ENCODE data around the gene TRIM41.
"Not testable (repeated sequence)": the region's sequence is repeated elsewhere in the genome, so short reads cannot be mapped to it uniquely, and the experiment has no call there.

The TRIM41 gene

GRCh38 chr5:181207214-181207959 lies 15.7 kb upstream of the TRIM41 start:
- TF ChIP-seq POLR2AphosphoS5 (IDR thresholded peaks at IDR 0.05; ENCODE audit: low read depth) (no peak), CTCF (IDR thresholded peaks at IDR 0.05; ENCODE audit: insufficient read depth, low read length) (no peak), GABPA (IDR thresholded peaks at IDR 0.05; ENCODE audit: low read depth) (no peak), REST (IDR thresholded peaks at IDR 0.05; ENCODE audit: insufficient replicate concordance, low read depth) (no peak), SPI1 (IDR thresholded peaks at IDR 0.05; ENCODE audit: borderline replicate concordance, low read depth) (no peak)
- H3K27ac ChIP-seq (replicated peaks), result peak overlapping the region; percentile 43
- peak; percentile 64 to 85 for DNase-seq (ENCODE audit: low read depth in 1 of 2, low spot score in 1 of 2)

DNA sequence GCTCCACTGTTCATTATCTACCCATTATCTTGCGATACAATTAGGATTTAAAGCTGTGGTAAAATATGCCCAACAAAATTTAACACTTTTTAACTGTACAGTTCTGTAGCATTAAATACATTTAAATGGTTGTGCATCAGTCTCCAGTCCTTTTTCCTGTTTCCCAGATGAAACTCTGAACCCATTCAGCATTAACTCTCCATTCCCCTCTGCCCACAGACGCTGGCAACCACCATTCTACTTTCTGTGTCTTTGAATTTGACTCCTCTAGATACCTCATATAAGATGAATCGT lies 15.2 kb upstream of the TRIM41 start:
- TF ChIP-seq REST (IDR thresholded peaks at IDR 0.05; ENCODE audit: insufficient replicate concordance, low read depth) (no peak), CTCF (IDR thresholded peaks at IDR 0.05; ENCODE audit: insufficient read depth, low read length) (no peak), GABPA (IDR thresholded peaks at IDR 0.05; ENCODE audit: low read depth) (no peak), POLR2AphosphoS5 (IDR thresholded peaks at IDR 0.05; ENCODE audit: low read depth) (no peak), SPI1 (IDR thresholded peaks at IDR 0.05; ENCODE audit: borderline replicate concordance, low read depth) (no peak)
- peaks cover 13% of the 10 kb centered on the region for H3K27me3 ChIP-seq (ENCODE audit: insufficient read depth, poor library complexity, severe bottlenecking)
- DNase-seq (ENCODE audit: low read depth in 1 of 2, low spot score in 1 of 2), result no peak
- H3K27ac ChIP-seq (replicated peaks), result no peak overlapping the region
- peak overlapping the region; percentile 50; the same call in 1 of the 2 replicates for H3K4me3 ChIP-seq (replicated peaks; ENCODE audit: insufficient read depth, low read length)

More at GRCh38 chr5:181207214-181207959, 15.7 kb upstream of the TRIM41 start:
- H3K27me3 ChIP-seq (ENCODE audit: insufficient read depth, poor library complexity, severe bottlenecking), result peaks cover 13% of the 10 kb centered on the region
- peak overlapping the region; percentile 50 for H3K4me3 ChIP-seq (replicated peaks; ENCODE audit: insufficient read depth, low read length)

DNA sequence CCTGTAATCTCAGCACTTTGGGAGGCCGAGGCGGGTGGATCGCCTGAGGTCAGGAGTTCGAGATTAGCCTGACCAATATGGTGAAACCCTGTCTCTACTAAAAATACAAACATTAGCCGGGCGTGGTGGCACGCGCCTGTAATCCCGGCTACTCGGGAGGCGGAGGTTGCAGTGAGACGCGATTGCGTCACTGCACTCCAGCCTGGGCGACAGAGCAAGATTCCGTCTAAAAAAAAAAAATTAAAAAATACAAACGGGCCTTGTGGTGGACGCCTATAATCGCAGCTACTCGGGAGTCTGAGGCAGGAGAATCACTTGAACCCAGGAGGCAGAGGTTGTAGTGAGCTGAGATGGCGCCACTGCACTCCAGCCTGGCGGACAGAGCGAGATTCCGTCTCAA lies 14.1 kb upstream of the TRIM41 start:
- not testable (repeated sequence) for DNase-seq (ENCODE audit: low read depth in 1 of 2, low spot score in 1 of 2); H3K27ac ChIP-seq (replicated peaks); H3K4me3 ChIP-seq (replicated peaks; ENCODE audit: insufficient read depth, low read length)
- peaks cover 13% of the 10 kb centered on the region for H3K27me3 ChIP-seq (ENCODE audit: insufficient read depth, poor library complexity, severe bottlenecking)

DNA sequence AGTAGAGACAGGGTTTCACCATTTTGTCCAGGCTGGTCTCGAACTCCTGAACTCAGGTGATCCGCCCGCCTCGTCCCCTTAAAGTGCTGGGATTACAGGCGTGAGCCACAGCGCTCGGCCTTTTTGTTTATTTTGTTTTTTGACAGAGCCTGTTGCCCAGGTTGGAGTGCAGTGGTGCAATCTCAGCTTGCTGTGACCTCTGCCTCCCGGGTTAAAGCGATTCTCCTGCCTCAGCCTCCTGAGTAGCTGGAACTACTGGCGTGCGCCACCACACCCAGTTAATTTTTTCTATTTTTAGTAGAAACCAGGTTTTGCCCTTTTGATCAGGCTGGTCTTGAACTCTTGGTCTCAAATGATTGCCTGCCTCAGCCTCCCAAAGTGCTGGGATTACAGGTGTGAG lies 12.9 kb upstream of the TRIM41 start:
- H3K27ac ChIP-seq (replicated peaks); DNase-seq (ENCODE audit: low read depth in 1 of 2, low spot score in 1 of 2); H3K4me3 ChIP-seq (replicated peaks; ENCODE audit: insufficient read depth, low read length); H3K27me3 ChIP-seq (ENCODE audit: insufficient read depth, poor library complexity, severe bottlenecking): not testable (repeated sequence)

DNA sequence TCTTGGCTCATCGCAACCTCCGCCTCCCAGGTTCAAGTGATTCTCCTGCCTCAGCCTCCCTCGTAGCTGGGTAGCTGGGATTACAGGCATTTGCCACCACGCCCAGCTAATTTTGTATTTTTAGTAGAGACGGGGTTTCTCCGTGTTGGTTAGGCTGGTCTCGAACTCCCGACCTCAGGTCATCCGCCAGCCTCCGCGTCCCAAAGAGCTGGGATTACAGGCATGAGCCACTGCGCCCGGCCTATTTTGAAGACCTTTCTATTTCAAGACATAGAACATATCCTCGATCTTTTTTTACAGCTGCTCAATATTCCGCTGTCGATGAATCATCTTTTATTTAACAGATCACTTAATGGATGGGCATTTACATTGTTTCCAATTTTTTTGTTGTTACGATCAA lies 12.4 kb upstream of the TRIM41 start:
- not testable (repeated sequence) for H3K27ac ChIP-seq (replicated peaks); H3K27me3 ChIP-seq (ENCODE audit: insufficient read depth, poor library complexity, severe bottlenecking); H3K4me3 ChIP-seq (replicated peaks; ENCODE audit: insufficient read depth, low read length); DNase-seq (ENCODE audit: low read depth in 1 of 2, low spot score in 1 of 2)
